DOHH2 (cell line): ENCODE results near the gene MPRIP.

Experiments used
- EZH2phosphoT487 ChIP-seq: fragments of 200-600 bp; sonication (generic); IDR thresholded peaks from 2 replicates; pipeline ENCODE4 v1.6.1; 2017; ENCODE audit warnings: borderline replicate concordance, mild to moderate bottlenecking, antibody characterized with exemption, low read length, moderate library complexity, mixed read lengths
- TF ChIP-seq, protein P1 (sequence below): fragments of 200-600 bp; sonication (generic); IDR thresholded peaks from one replicate; pipeline ENCODE4 v1.5.1; 2014; ENCODE audit warnings: antibody characterized with exemption, mild to moderate bottlenecking, low read depth, low read length; ENCODE audit not compliant: poor library complexity, severe bottlenecking

DNA sequence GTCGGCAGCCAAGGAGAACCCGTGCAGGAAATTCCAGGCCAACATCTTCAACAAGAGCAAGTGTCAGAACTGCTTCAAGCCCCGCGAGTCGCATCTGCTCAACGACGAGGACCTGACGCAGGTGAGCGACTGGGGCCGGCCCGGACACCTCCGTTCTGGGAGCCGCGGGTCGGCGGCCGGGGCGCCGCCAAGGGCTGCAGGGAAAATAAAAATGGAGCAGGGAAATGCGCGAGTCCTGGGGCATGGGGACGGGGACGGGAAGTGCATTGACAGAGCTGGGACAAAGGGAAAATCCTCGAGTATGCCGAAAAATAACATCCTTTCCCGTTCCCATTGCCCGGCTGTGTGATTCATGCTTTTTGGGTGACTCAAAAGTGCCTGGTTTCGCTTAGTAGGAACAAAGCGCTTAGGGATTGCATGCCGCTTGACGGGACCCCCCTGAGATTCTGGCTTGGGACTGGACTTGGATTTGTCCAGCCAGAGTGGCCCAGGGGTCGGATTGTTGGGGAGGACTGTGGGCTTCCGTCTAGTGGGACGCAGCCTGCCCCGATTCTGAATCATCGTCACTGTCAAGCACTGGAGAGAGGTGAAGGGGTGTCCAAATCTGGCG, 699 bp downstream of the MPRIP start:
- TF ChIP-seq, protein P1, sequence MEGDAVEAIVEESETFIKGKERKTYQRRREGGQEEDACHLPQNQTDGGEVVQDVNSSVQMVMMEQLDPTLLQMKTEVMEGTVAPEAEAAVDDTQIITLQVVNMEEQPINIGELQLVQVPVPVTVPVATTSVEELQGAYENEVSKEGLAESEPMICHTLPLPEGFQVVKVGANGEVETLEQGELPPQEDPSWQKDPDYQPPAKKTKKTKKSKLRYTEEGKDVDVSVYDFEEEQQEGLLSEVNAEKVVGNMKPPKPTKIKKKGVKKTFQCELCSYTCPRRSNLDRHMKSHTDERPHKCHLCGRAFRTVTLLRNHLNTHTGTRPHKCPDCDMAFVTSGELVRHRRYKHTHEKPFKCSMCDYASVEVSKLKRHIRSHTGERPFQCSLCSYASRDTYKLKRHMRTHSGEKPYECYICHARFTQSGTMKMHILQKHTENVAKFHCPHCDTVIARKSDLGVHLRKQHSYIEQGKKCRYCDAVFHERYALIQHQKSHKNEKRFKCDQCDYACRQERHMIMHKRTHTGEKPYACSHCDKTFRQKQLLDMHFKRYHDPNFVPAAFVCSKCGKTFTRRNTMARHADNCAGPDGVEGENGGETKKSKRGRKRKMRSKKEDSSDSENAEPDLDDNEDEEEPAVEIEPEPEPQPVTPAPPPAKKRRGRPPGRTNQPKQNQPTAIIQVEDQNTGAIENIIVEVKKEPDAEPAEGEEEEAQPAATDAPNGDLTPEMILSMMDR: no peak
- TF ChIP-seq EZH2phosphoT487: no peak
